Measurements from ENCODE around the gene CCDC91.

CCDC91 gene

GRCh38 chr12:28498850-28499249 lies 308.6 kb downstream of the CCDC91 start:
- ChIA-PET CTCF (no interaction called here), POLR2A (no interaction called here)
- DNase-seq (ENCODE audit: extremely low spot score): no peak
- no peak for TF ChIP-seq SUZ12 (IDR thresholded peaks at IDR 0.05)
- no peak for TF ChIP-seq FOXM1 (IDR thresholded peaks at IDR 0.05; ENCODE audit: borderline replicate concordance)
- TF ChIP-seq HDGF (IDR thresholded peaks at IDR 0.05; ENCODE audit: borderline replicate concordance): no peak
- TF ChIP-seq CTBP1 (IDR thresholded peaks at IDR 0.05; ENCODE audit: borderline replicate concordance): no peak
- no peak for TF ChIP-seq ARNT (IDR thresholded peaks at IDR 0.05)
- TF ChIP-seq NFRKB (IDR thresholded peaks at IDR 0.05): no peak

GRCh38 chr12:28500373-28501024 lies 310.2 kb downstream of the CCDC91 start:
- POLR2A ChIA-PET: no interaction called here
- no peak for TF ChIP-seq ZNF384 (IDR thresholded peaks at IDR 0.05)
- no peak for TF ChIP-seq FOXA1 (IDR thresholded peaks at IDR 0.05)
- no peak for TF ChIP-seq HDGF (IDR thresholded peaks at IDR 0.05; ENCODE audit: borderline replicate concordance)
- TF ChIP-seq NFRKB (IDR thresholded peaks at IDR 0.05): no peak
- CTCF ChIA-PET: no interaction called here
- DNase-seq (ENCODE audit: extremely low spot score): no peak

- CTCF ChIA-PET: no interaction called here
Measured at GRCh38 chr12:28506271-28506670, 316.0 kb downstream of the CCDC91 start.

GRCh38 chr12:28507033-28507432 lies 316.8 kb downstream of the CCDC91 start:
- POLR2A ChIA-PET: no interaction called here
- no peak for TF ChIP-seq SP1 (IDR thresholded peaks at IDR 0.05)
- TF ChIP-seq BHLHE40 (IDR thresholded peaks at IDR 0.05; ENCODE audit: borderline replicate concordance): no peak
- no peak for TF ChIP-seq ZNF384 (IDR thresholded peaks at IDR 0.05)
- TF ChIP-seq ELF4 (IDR thresholded peaks at IDR 0.05): no peak
- no peak for TF ChIP-seq SUZ12 (IDR thresholded peaks at IDR 0.05)
- TF ChIP-seq FOXA1 (IDR thresholded peaks at IDR 0.05): no peak
- no peak for TF ChIP-seq PKNOX1 (IDR thresholded peaks at IDR 0.05)
- no peak for TF ChIP-seq ARNT (IDR thresholded peaks at IDR 0.05)
- no peak for TF ChIP-seq FOXK2 (IDR thresholded peaks at IDR 0.05)
- TF ChIP-seq NFRKB (IDR thresholded peaks at IDR 0.05): no peak
- DNase-seq (ENCODE audit: extremely low spot score): no peak
- CTCF ChIA-PET: no interaction called here

More at GRCh38 chr12:28506271-28506670, 316.0 kb downstream of the CCDC91 start:
- DNase-seq (ENCODE audit: extremely low spot score): no peak
- no peak for TF ChIP-seq FOXK2 (IDR thresholded peaks at IDR 0.05)
- TF ChIP-seq FOXA1 (IDR thresholded peaks at IDR 0.05): no peak
- POLR2A ChIA-PET: no interaction called here

GRCh38 chr12:28507867-28508266 lies 317.6 kb downstream of the CCDC91 start:
- TF ChIP-seq CTBP1 (IDR thresholded peaks at IDR 0.05; ENCODE audit: borderline replicate concordance): no peak
- no peak for TF ChIP-seq FOXK2 (IDR thresholded peaks at IDR 0.05)
- no peak for TF ChIP-seq NFRKB (IDR thresholded peaks at IDR 0.05)
- no peak for TF ChIP-seq ARNT (IDR thresholded peaks at IDR 0.05)
- no peak for TF ChIP-seq LEF1 (IDR thresholded peaks at IDR 0.05; ENCODE audit: borderline replicate concordance)
- TF ChIP-seq SP1 (IDR thresholded peaks at IDR 0.05): no peak
- no peak for TF ChIP-seq PKNOX1 (IDR thresholded peaks at IDR 0.05)
- CTCF ChIA-PET: no interaction called here
- POLR2A ChIA-PET: no interaction called here
- DNase-seq (ENCODE audit: extremely low spot score): no peak

GRCh38 chr12:28512406-28512805 lies 322.1 kb downstream of the CCDC91 start:
- TF ChIP-seq L3MBTL2 (conservative IDR thresholded peaks at IDR 0.05): no peak
- TF ChIP-seq ELF4 (IDR thresholded peaks at IDR 0.05): no peak
- no peak for TF ChIP-seq HDGF (IDR thresholded peaks at IDR 0.05; ENCODE audit: borderline replicate concordance)
- no peak for TF ChIP-seq SP1 (IDR thresholded peaks at IDR 0.05)
- TF ChIP-seq CTBP1 (IDR thresholded peaks at IDR 0.05; ENCODE audit: borderline replicate concordance): no peak
- no peak for TF ChIP-seq PKNOX1 (IDR thresholded peaks at IDR 0.05)
- no peak for TF ChIP-seq FOXA1 (IDR thresholded peaks at IDR 0.05)
- no peak for TF ChIP-seq TARDBP (IDR thresholded peaks at IDR 0.05)
- TF ChIP-seq NFRKB (IDR thresholded peaks at IDR 0.05): no peak
- no peak for TF ChIP-seq LEF1 (IDR thresholded peaks at IDR 0.05; ENCODE audit: borderline replicate concordance)
- TF ChIP-seq FOXK2 (IDR thresholded peaks at IDR 0.05): no peak
- ChIA-PET POLR2A (no interaction called here), CTCF (no interaction called here)
- no peak for DNase-seq (ENCODE audit: extremely low spot score)

- TF ChIP-seq LEF1 (IDR thresholded peaks at IDR 0.05; ENCODE audit: borderline replicate concordance) (no peak), TARDBP (IDR thresholded peaks at IDR 0.05) (no peak), SP1 (IDR thresholded peaks at IDR 0.05) (no peak), NFRKB (IDR thresholded peaks at IDR 0.05) (no peak), FOXA1 (IDR thresholded peaks at IDR 0.05) (no peak), ZNF384 (IDR thresholded peaks at IDR 0.05) (no peak), FOXK2 (IDR thresholded peaks at IDR 0.05) (no peak), L3MBTL2 (conservative IDR thresholded peaks at IDR 0.05) (no peak), ELF4 (IDR thresholded peaks at IDR 0.05) (no peak), PKNOX1 (IDR thresholded peaks at IDR 0.05) (no peak), HDGF (IDR thresholded peaks at IDR 0.05; ENCODE audit: borderline replicate concordance) (no peak), SUZ12 (IDR thresholded peaks at IDR 0.05) (no peak), FOXM1 (IDR thresholded peaks at IDR 0.05; ENCODE audit: borderline replicate concordance) (no peak), CTBP1 (IDR thresholded peaks at IDR 0.05; ENCODE audit: borderline replicate concordance) (no peak), BHLHE40 (IDR thresholded peaks at IDR 0.05; ENCODE audit: borderline replicate concordance) (no peak), ARNT (IDR thresholded peaks at IDR 0.05) (no peak)
- ChIA-PET POLR2A (no interaction called here), CTCF (no interaction called here)
- DNase-seq (ENCODE audit: extremely low spot score): no peak
Measured at GRCh38 chr12:28512876-28513275, 322.6 kb downstream of the CCDC91 start.
